Heart left ventricle (tissue), 16 donors: ENCODE measurements around the gene EML1. TPM values are rescaled to one million over a fixed set of nuclear protein-coding genes. Genes with fewer than 3 reads are reported as not detected.

Experiments used
- ATAC-seq, 4 donors: fragments of 200-7000 bp; cut with Tn5 transposase; one replicate each; pipeline ENCODE4 v1.9.1; 2020 to 2022; ENCODE audit warnings: moderate library complexity in 4 of 4, mild to moderate bottlenecking in 3 of 4, moderate number of reproducible peaks in 1 of 4
- DNase-seq, 5 donors: peaks; one replicate each; pipeline ENCODE4 v3.0.0-alpha.2; 2020
- H3K27ac ChIP-seq, 12 donors: fragments of 200-600 bp; sonication (generic) in 4 of 12; one replicate each; pipeline versions ENCODE4 v1.5.0 to v1.8.0; 2016 to 2022; ENCODE audit warnings: mild to moderate bottlenecking in 2 of 12
- H3K27me3 ChIP-seq, 9 donors: fragments of 200-600 bp; sonication (generic) in 2 of 9; one replicate each; pipeline versions ENCODE4 v1.5.1 to v1.8.0; 2016 to 2022; ENCODE audit warnings: mild to moderate bottlenecking in 3 of 9
- H3K36me3 ChIP-seq, 9 donors: fragments of 200-600 bp; sonication (generic) in 2 of 9; one replicate each; pipeline versions ENCODE4 v1.5.0 to v1.8.0; 2018 to 2022; ENCODE audit warnings: mild to moderate bottlenecking in 2 of 9
- H3K4me1 ChIP-seq, 12 donors: fragments of 200-600 bp; sonication (generic) in 4 of 12; one replicate each; pipeline versions ENCODE4 v1.5.0 to v1.8.0; 2016 to 2022; ENCODE audit warnings: mild to moderate bottlenecking in 3 of 12
- H3K4me3 ChIP-seq, 12 donors: fragments of 200-600 bp; sonication (generic) in 4 of 12; one replicate each; pipeline versions ENCODE4 v1.5.0 to v1.8.0; 2017 to 2022; ENCODE audit warnings: mild to moderate bottlenecking in 9 of 12, moderate library complexity in 4 of 12
- H3K9me3 ChIP-seq, 12 donors: fragments of 200-600 bp; sonication (generic) in 4 of 12; one replicate each; pipeline versions ENCODE4 v1.5.0 to v1.8.0; 2016 to 2022; ENCODE audit warnings: mild to moderate bottlenecking in 1 of 12
- CTCF ChIP-seq, 12 donors: fragments of 200-600 bp; sonication (generic) in 4 of 12; IDR thresholded peaks; one replicate each; pipeline versions ENCODE4 v1.5.0 to v1.8.0; 2018 to 2022; ENCODE audit warnings: antibody characterized with exemption in 12 of 12, mild to moderate bottlenecking in 5 of 12
- POLR2A ChIP-seq, 2 donors: fragments of 450-650 bp; IDR thresholded peaks; one replicate each; pipeline ENCODE4 v1.6.1; 2017; ENCODE audit warnings: antibody characterized with exemption in 2 of 2, mild to moderate bottlenecking in 2 of 2, moderate library complexity in 2 of 2
- WGBS, 4 donors: extraction: QIAGEN DNeasy Blood & Tissue Kit in 2 of 4; methylation state at CpG; one replicate each; pipeline versions ENCODE4 v1.1.5 to v1.1.7; 2013 to 2018; 5-methylcytosine and 5-hydroxymethylcytosine counted together
- intact Hi-C, 10 donors: fragments of 100-400 bp; cut with DNase I; formaldehyde crosslinking; loops; one replicate each; pipeline versions ENCODE4 v1.11.1 to v1.14.2; 2022
- polyA plus RNA-seq, 2 donors: library from polyadenylated mRNA; stranded (reverse); fragments of 200-250 nt; gene quantifications; one replicate each; pipeline ENCODE4 v1.2.3, GENCODE V29; 2013
- total RNA-seq, 9 donors: library from RNA; depleted of rRNA in 2 of 9; stranded (reverse); fragments of >200 nt in 2 of 9; fragmentation: NEBNext Ultra II Directional in 3 of 9; extraction: Animal tissue kit (Norgen Biotek cat#: 25700) in 3 of 9; gene quantifications; one replicate each; pipeline versions ENCODE4 v1.1.0 to v1.2.4, GENCODE V29; 2016 to 2023
- donor health status: ischemic (EF 13 %, LVEDD 7.1; RV severe dilation, severe dysfunction).
- donor health status: healthy with polysubstance abuse.
- donor health status: DM: no; HTN: yes; CAD: no.
- donor health status: DM: no; HTN: no; CAD: no.
- donor health status: ischemic (EF 25% LVEDD 6.9; RV normal size, moderate dysfunction).
- donor health status: ischemic (EF 25% LVEDD 5.7; RV mildly dilated, moderate dysfunction).
- donor health status: healthy.
- donor health status: DM: yes; HTN: yes; CAD: no.
- donor health status: ischemic (EF 35%, LVEDD 5.7; RV mildly dilated, moderate dysfunction).
- donor health status: nonischemic (EF 11% LVEDD 7.7; RV severe dilation, severe dysfunction).
- donor health status: DM: yes; HTN: yes; CAD: no.
- donor health status: PGD.
- donor health status: ischemic (EF 29% LVEDD 5.4; RV normal size, mild dysfunction).
- donor health status: nonischemic (EF 23%, LVEDD 6.1; RV moderate dilation, normal function).

EML1 gene
- total and polyA plus RNA-seq, 11 donors, result 7.4 to 49.7 (median 39.3) TPM

- peaks cover 0 to 21% (median 0%) of the 10 kb centered on the region in 12 donors for H3K4me1 ChIP-seq
- ATAC-seq (no peak), DNase-seq (no peak)
- WGBS, 4 donors, result 66 to 75% (median 73%) methylated on average over 6 of the region's 6 CpGs
- H3K27ac ChIP-seq, result no peak overlapping the region
- H3K9me3 ChIP-seq, result no peaks in the 10 kb centered on the region
- intact Hi-C loops, result no loop called here
- H3K27me3 ChIP-seq, result no peaks in the 10 kb centered on the region
- no peak for TF ChIP-seq CTCF (IDR thresholded peaks at IDR 0.05)
- H3K4me3 ChIP-seq, result no peak overlapping the region
- H3K36me3 ChIP-seq, result no peaks in the 10 kb centered on the region
These were observed 79.7 kb downstream of the EML1 start for GRCh38 chr14:99872786-99873440.

GRCh38 chr14:99873653-99874052, 80.4 kb downstream of the EML1 start:
- Histone ChIP-seq H3K4me3 (no peak overlapping the region), H3K27ac (no peak overlapping the region), H3K4me1 (peaks cover 0 to 21% (median 0%) of the 10 kb centered on the region in 12 donors), H3K27me3 (no peaks in the 10 kb centered on the region), H3K9me3 (no peaks in the 10 kb centered on the region), H3K36me3 (peaks cover 0 to 6% (median 3%) of the 10 kb centered on the region in 9 donors)
- intact Hi-C loops, result no loop called here
- DNase-seq, result no peak
- TF ChIP-seq POLR2A (IDR thresholded peaks at IDR 0.05), result no peak
- TF ChIP-seq CTCF (IDR thresholded peaks at IDR 0.05), result no peak
- WGBS, 4 donors, result 95 to 96% (median 96%) methylated on average over 4 of the region's 4 CpGs
- no peak for ATAC-seq

GRCh38 chr14:99874306-99874705, 81.1 kb downstream of the EML1 start:
- ATAC-seq, result no peak
- no peak overlapping the region for H3K27ac ChIP-seq
- H3K9me3 ChIP-seq, result no peaks in the 10 kb centered on the region
- DNase-seq, result no peak
- TF ChIP-seq POLR2A (IDR thresholded peaks at IDR 0.05), result no peak
- TF ChIP-seq CTCF (IDR thresholded peaks at IDR 0.05), result no peak
- H3K27me3 ChIP-seq, result no peaks in the 10 kb centered on the region
- intact Hi-C loops, result no loop called here
- 87 to 93% (median 90%) methylated on average over 4 of the region's 4 CpGs for WGBS, 4 donors
- H3K36me3 ChIP-seq, result peaks cover 0 to 12% (median 6%) of the 10 kb centered on the region in 9 donors
- H3K4me1 ChIP-seq, result peaks cover 0 to 26% (median 0%) of the 10 kb centered on the region in 12 donors
- H3K4me3 ChIP-seq, result no peak overlapping the region

GRCh38 chr14:99875421-99875820, 82.2 kb downstream of the EML1 start:
- no peak for ATAC-seq
- Histone ChIP-seq H3K9me3 (no peaks in the 10 kb centered on the region), H3K4me3 (no peak overlapping the region), H3K4me1 (peaks cover 0 to 30% (median 5%) of the 10 kb centered on the region in 12 donors), H3K36me3 (peaks cover 0 to 15% (median 6%) of the 10 kb centered on the region in 9 donors), H3K27me3 (no peaks in the 10 kb centered on the region), H3K27ac (no peak overlapping the region)
- 76 to 94% (median 87%) methylated on average over 6 of the region's 6 CpGs for WGBS, 4 donors
- DNase-seq, result no peak
- intact Hi-C loops, result loop anchor here in 1 of 10 donors (5.0 kb wide), 1 partner anchor 83 kb away; the partner anchor contains the start of gene EML1
- no peak for TF ChIP-seq POLR2A (IDR thresholded peaks at IDR 0.05)
- TF ChIP-seq CTCF (IDR thresholded peaks at IDR 0.05), result no peak
